GM18861 (cell line): ENCODE measurements around the gene ZNF444.
"Not testable (repeated sequence)": the region's sequence is repeated elsewhere in the genome, so short reads cannot be mapped to it uniquely, and the experiment has no call there.

ENCODE experiments used
- ATAC-seq: cut with Tn5 transposase; IDR thresholded peaks from one replicate; pipeline ENCODE4 v1.9.1; 2021; ENCODE audit not compliant: unreplicated experiment

Gene ZNF444

GRCh38 chr19:56175861-56176307 is 34.8 kb downstream of the ZNF444 start, which contains the start of gene GALP:
Gene GALP (plus strand): TSS chr19:56176008. CDS start chr19:56177109, 1,101 bp downstream.
- not testable (repeated sequence) for ATAC-seq

GRCh38 chr19:56176310-56176709 is 35.2 kb downstream of the ZNF444 start:
- not testable (repeated sequence) for ATAC-seq

- ATAC-seq = no peak
Measured at GRCh38 chr19:56176881-56177280, 35.8 kb downstream of the ZNF444 start.

- ATAC-seq = no peak
Measured at GRCh38 chr19:56177564-56178243, 36.6 kb downstream of the ZNF444 start.

- ATAC-seq = no peak
Measured at GRCh38 chr19:56189785-56190184, 48.7 kb downstream of the ZNF444 start.

GRCh38 chr19:56191115-56191514 is 50.0 kb downstream of the ZNF444 start:
- no peak for ATAC-seq

- ATAC-seq = no peak
Measured at GRCh38 chr19:56191711-56192110, 50.6 kb downstream of the ZNF444 start.

- no peak for ATAC-seq
Measured at GRCh38 chr19:56193981-56194640, 53.0 kb downstream of the ZNF444 start.

- not testable (repeated sequence) for ATAC-seq
Measured at GRCh38 chr19:56197646-56198045, 56.6 kb downstream of the ZNF444 start, which contains the start of gene ZSCAN5B. Gene ZSCAN5B (minus strand): TSS chr19:56197783. CDS start chr19:56193052, 4,731 bp downstream.

GRCh38 chr19:56199687-56200086 is 58.6 kb downstream of the ZNF444 start:
- no peak for ATAC-seq

- no peak for ATAC-seq
Measured at GRCh38 chr19:56201973-56202372, 60.9 kb downstream of the ZNF444 start, which contains the start of gene ZSCAN5C. Gene ZSCAN5C (plus strand): TSS chr19:56202273. CDS start chr19:56205914, 3,641 bp downstream.

GRCh38 chr19:56207581-56207980 is 66.5 kb downstream of the ZNF444 start:
- not testable (repeated sequence) for ATAC-seq

GRCh38 chr19:56209091-56209490 is 68.0 kb downstream of the ZNF444 start:
- no peak for ATAC-seq

- not testable (repeated sequence) for ATAC-seq
Measured at GRCh38 chr19:56210036-56210435, 68.9 kb downstream of the ZNF444 start.
